SU-DHL-6 (cell line): ENCODE measurements around the gene RASD1.

Experiments
- CTCF ChIP-seq: fragments of 200-600 bp; sonication (generic); IDR thresholded peaks from one replicate; pipeline ENCODE4 v1.5.1; 2017; ENCODE audit warnings: antibody characterized with exemption, mild to moderate bottlenecking, low read length, moderate library complexity; ENCODE audit not compliant: insufficient read depth, poor library complexity, severe bottlenecking
- EZH2phosphoT487 ChIP-seq: fragments of 200-600 bp; sonication (generic), shearing (Covaris generic); conservative IDR thresholded peaks from 2 replicates; pipeline ENCODE4 v1.6.1; 2018; ENCODE audit warnings: mild to moderate bottlenecking, antibody characterized with exemption, low read length, moderate library complexity, mixed read lengths

- TF ChIP-seq CTCF = no peak
- no peak for TF ChIP-seq EZH2phosphoT487
Observed at GRCh38 chr17:17525311-17525710, 29.1 kb upstream of the RASD1 start.
